ENCODE data around the gene KCNV2.

The KCNV2 gene

GRCh38 chr9:2704504-2704903 is 12.8 kb upstream of the KCNV2 start:
- TF ChIP-seq EP300 (IDR thresholded peaks at IDR 0.05; ENCODE audit: borderline replicate concordance) (no peak), TCF12 (IDR thresholded peaks at IDR 0.05; ENCODE audit: low read depth) (no peak), CREB1 (IDR thresholded peaks at IDR 0.05; ENCODE audit: low read depth) (no peak), EGR1 (IDR thresholded peaks at IDR 0.05) (no peak), TAF1 (IDR thresholded peaks at IDR 0.05; ENCODE audit: low read depth) (no peak), MAX (IDR thresholded peaks at IDR 0.05) (no peak), ZBTB7A (IDR thresholded peaks at IDR 0.05; ENCODE audit: low read depth) (no peak), YY1 (IDR thresholded peaks at IDR 0.05; ENCODE audit: low read depth) (no peak), CEBPB (IDR thresholded peaks at IDR 0.05) (no peak), REST (IDR thresholded peaks at IDR 0.05; ENCODE audit: low read depth) (no peak), NFIC (IDR thresholded peaks at IDR 0.05) (no peak), FOXM1 (IDR thresholded peaks at IDR 0.05; ENCODE audit: borderline replicate concordance, low read depth) (no peak), RAD21 (IDR thresholded peaks at IDR 0.05; ENCODE audit: low read depth) (no peak)

GRCh38 chr9:2709645-2710101 is 7.6 kb upstream of the KCNV2 start:
- TF ChIP-seq ZBTB7A (IDR thresholded peaks at IDR 0.05; ENCODE audit: low read depth) = no peak
- no peak for TF ChIP-seq REST (IDR thresholded peaks at IDR 0.05; ENCODE audit: low read depth)
- TF ChIP-seq NFIC (IDR thresholded peaks at IDR 0.05) = no peak
- no peak for TF ChIP-seq RAD21 (IDR thresholded peaks at IDR 0.05; ENCODE audit: low read depth)
- no peak for TF ChIP-seq EP300 (IDR thresholded peaks at IDR 0.05; ENCODE audit: borderline replicate concordance)
- no peak for TF ChIP-seq USF1 (IDR thresholded peaks at IDR 0.05)
- TF ChIP-seq CREB1 (IDR thresholded peaks at IDR 0.05; ENCODE audit: low read depth) = no peak
- no peak for TF ChIP-seq FOXM1 (IDR thresholded peaks at IDR 0.05; ENCODE audit: borderline replicate concordance, low read depth)
- no peak for TF ChIP-seq EGR1 (IDR thresholded peaks at IDR 0.05)
- no peak for TF ChIP-seq TAF1 (IDR thresholded peaks at IDR 0.05; ENCODE audit: low read depth)
- no peak for TF ChIP-seq MAX (IDR thresholded peaks at IDR 0.05)
- no peak for TF ChIP-seq TCF12 (IDR thresholded peaks at IDR 0.05; ENCODE audit: low read depth)
- no peak for TF ChIP-seq YY1 (IDR thresholded peaks at IDR 0.05; ENCODE audit: low read depth)
- TF ChIP-seq CEBPB (IDR thresholded peaks at IDR 0.05) = no peak
- TF ChIP-seq TEAD4 (IDR thresholded peaks at IDR 0.05) = no peak

GRCh38 chr9:2711716-2712115 is 5.6 kb upstream of the KCNV2 start:
- no peak for TF ChIP-seq TAF1 (IDR thresholded peaks at IDR 0.05; ENCODE audit: low read depth)
- no peak for TF ChIP-seq CREB1 (IDR thresholded peaks at IDR 0.05; ENCODE audit: low read depth)
- TF ChIP-seq TEAD4 (IDR thresholded peaks at IDR 0.05) = no peak
- TF ChIP-seq ZBTB7A (IDR thresholded peaks at IDR 0.05; ENCODE audit: low read depth) = no peak
- TF ChIP-seq CEBPB (IDR thresholded peaks at IDR 0.05) = no peak
- no peak for TF ChIP-seq FOXM1 (IDR thresholded peaks at IDR 0.05; ENCODE audit: borderline replicate concordance, low read depth)
- TF ChIP-seq TCF12 (IDR thresholded peaks at IDR 0.05; ENCODE audit: low read depth) = no peak
- no peak for TF ChIP-seq RAD21 (IDR thresholded peaks at IDR 0.05; ENCODE audit: low read depth)
- no peak for TF ChIP-seq NFIC (IDR thresholded peaks at IDR 0.05)
- no peak for TF ChIP-seq MAX (IDR thresholded peaks at IDR 0.05)
- no peak for TF ChIP-seq REST (IDR thresholded peaks at IDR 0.05; ENCODE audit: low read depth)
- TF ChIP-seq YY1 (IDR thresholded peaks at IDR 0.05; ENCODE audit: low read depth) = no peak
- TF ChIP-seq EP300 (IDR thresholded peaks at IDR 0.05; ENCODE audit: borderline replicate concordance) = no peak
- TF ChIP-seq USF1 (IDR thresholded peaks at IDR 0.05) = no peak
- no peak for TF ChIP-seq EGR1 (IDR thresholded peaks at IDR 0.05)
